ENCODE data around the gene MBP.

- TF ChIP-seq POLR2A (IDR thresholded peaks at IDR 0.05) = no peak
- no peak for TF ChIP-seq CTCF (IDR thresholded peaks at IDR 0.05 in 4 of 5, conservative IDR thresholded peaks at IDR 0.05 in 1 of 5)
Observed at GRCh38 chr18:77110936-77111335, 21.6 kb downstream of the MBP start.

All from gastrocnemius medialis (tissue), 4 donors.